HG03575 (cell line): ENCODE measurements around the gene ERBB2.
"Not testable (repeated sequence)": the region's sequence is repeated elsewhere in the genome, so short reads cannot be mapped to it uniquely, and the experiment has no call there.

ENCODE experiments used
- ATAC-seq: cut with Tn5 transposase; IDR thresholded peaks from one replicate; pipeline ENCODE4 v1.9.1; 2021; ENCODE audit not compliant: unreplicated experiment, insufficient number of reproducible peaks, low FRiP score; ENCODE audit errors: extremely low read depth

The ERBB2 gene

DNA sequence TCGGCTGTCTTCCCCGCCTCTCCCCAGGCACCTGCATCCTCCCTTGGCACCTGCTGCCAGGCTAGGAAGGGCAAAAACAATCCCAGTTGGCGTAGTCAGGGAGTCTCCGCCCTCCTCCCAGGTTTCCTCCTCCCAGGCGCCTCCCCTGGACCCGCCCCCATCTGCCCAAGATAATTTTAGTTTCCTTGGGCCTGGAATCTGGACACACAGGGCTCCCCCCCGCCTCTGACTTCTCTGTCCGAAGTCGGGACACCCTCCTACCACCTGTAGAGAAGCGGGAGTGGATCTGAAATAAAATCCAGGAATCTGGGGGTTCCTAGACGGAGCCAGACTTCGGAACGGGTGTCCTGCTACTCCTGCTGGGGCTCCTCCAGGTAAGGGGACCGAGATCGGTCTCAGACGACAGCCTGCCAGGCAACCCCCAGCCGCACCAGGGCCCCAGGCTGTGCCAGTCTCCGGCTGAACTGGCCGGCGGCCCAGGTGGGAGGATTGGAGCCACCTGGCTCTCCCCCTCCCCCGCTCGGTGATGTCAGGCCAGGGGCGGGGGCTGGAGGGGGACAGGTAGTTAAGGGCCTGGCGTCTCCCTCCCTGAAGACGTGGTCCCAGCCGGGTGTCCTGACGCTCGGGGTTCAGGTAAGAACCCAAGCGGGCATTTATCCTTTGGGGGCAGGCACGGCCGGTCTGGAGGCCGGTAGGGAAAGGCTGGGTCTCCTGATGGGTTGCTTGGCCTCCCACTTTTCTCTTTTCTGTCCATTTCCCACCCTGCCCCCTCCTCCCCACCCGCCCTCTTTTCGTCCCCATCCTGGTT lies 38.1 kb downstream of the ERBB2 start, which contains the start of gene GRB7:
Gene GRB7, plus strand, starts transcription at position 179 of the 808 bp plus-strand sequence. CDS start 4,364 bp downstream, outside the sequence.
- ATAC-seq: no peak

DNA sequence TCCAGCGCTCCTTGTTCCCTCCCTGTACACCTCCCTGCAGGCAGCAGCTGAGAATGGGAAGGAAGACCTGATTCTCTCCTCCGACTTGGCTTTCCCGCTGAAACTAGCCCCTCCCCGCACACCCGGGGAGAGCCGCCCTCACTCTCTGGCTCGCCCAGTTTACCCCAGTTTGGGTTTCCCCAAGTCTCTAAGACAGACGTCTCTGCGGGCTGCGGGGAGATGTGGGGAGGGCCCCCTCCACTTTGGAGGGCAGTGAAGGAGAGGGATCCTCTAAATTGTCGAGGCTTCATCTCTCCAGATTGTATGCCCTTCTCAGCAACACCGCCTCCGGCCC lies 38.7 kb downstream of the ERBB2 start:
- no peak for ATAC-seq

DNA sequence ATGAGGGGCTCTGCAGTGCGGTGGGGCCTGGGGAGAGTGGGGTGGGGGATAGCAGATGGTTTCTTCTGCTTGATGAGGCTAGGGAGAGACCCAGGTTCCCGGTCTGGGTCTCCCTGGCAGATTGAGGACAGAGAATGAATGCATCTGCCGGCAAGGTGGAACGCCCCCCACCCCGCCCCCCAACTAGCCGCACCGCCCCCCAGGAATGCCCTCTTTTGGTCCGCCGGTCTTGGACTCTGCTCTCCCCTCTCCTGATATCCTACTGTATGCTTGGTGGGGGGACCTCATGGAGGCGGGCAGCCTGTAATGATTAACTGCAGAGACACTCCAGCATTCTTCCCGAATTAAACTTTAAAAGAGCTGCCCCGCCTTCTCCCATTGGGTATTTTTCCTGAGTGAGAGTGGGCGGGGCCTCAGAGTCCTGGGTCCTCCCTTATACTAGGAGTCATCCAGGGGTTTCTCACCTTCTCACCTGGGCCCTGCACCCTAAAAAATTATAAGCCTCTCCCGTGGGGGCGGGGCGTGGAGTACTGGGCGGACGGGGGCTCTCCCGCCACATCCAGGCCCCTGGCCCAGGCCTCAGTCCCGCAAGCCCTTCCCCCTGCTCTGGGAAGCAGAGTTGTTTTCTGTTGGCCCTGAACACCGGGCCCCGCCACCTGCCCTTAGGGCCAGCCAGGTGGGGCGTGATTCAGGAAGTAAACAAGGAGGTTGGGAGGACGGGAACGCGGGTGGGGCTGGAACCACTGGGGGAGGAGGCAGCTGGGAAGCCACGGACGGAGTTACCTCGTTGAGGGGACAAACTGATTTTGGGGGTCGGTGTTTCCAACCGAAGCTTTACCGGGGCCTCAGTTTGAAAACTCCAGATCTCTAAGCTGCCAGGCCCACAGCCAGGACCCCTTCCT lies 39.4 kb downstream of the ERBB2 start:
- no peak for ATAC-seq

- ATAC-seq: no peak
Measured at GRCh38 chr17:39739885-39740356, 40.1 kb downstream of the ERBB2 start.

DNA sequence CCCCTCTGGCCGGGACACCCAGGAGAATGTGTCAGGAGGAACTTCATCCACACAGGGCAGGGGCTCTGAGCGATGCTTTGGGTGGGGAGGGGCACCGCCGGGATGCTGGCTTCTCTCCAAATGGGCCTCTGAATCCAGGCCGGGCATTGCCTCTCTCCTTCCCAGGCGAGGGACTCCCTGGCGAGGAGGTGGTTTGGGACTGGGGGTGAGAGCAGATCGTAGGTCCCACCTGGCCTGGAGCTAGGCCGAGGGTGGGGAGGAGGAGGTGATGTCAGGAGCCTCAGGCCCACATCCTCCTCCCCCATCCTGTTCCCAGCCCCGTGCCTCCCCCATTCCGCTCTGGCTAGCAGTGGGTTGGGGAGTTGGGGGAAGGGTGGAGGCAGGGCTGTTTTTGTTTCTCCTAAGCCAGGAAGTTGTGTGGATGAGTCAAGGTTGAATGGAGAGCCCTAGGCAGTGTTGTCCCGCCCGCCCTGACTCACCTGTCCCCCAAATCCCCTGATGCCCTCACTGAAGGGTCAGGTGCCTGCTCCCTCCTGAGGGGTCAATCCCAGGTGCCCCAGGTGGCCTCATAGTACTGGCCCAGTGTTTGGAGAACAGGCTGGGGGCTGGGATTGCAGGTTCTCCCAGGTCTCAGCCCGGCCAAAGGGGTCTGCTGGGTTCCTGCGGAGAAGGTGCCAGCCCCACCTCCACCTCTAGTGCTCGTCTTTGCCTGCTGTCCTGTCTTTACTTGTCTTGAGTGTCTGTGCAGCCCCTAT lies 40.7 kb downstream of the ERBB2 start:
- no peak for ATAC-seq

DNA sequence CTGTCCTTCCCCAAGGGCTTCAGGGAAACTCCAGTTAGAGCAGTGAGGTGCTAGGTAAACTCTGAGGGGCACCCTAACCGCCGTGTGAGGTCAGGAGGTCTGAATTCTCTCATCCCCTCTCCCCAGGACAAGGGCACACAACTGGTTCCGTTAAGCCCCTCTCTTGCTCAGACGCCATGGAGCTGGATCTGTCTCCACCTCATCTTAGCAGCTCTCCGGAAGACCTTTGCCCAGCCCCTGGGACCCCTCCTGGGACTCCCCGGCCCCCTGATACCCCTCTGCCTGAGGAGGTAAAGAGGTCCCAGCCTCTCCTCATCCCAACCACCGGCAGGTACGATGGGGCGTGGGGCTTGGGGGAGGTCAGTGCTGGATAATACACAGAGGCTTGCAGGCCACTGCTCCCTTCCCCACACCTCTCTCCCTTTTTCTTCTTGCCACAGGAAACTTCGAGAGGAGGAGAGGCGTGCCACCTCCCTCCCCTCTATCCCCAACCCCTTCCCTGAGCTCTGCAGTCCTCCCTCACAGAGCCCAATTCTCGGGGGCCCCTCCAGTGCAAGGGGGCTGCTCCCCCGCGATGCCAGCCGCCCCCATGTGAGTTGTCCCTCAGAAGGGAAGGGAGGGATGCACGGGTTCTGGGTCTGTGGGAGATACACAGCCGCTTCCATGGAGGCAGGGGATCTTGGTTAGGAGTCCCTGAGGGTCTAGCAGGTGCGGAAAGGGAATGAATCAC lies 42.4 kb downstream of the ERBB2 start:
- ATAC-seq: no peak

GRCh38 chr17:39742856-39743436 lies 43.1 kb downstream of the ERBB2 start:
- no peak for ATAC-seq

GRCh38 chr17:39744075-39744835 lies 44.4 kb downstream of the ERBB2 start:
- no peak for ATAC-seq

- ATAC-seq: no peak
Measured at GRCh38 chr17:39744836-39745215, 45.0 kb downstream of the ERBB2 start.

DNA sequence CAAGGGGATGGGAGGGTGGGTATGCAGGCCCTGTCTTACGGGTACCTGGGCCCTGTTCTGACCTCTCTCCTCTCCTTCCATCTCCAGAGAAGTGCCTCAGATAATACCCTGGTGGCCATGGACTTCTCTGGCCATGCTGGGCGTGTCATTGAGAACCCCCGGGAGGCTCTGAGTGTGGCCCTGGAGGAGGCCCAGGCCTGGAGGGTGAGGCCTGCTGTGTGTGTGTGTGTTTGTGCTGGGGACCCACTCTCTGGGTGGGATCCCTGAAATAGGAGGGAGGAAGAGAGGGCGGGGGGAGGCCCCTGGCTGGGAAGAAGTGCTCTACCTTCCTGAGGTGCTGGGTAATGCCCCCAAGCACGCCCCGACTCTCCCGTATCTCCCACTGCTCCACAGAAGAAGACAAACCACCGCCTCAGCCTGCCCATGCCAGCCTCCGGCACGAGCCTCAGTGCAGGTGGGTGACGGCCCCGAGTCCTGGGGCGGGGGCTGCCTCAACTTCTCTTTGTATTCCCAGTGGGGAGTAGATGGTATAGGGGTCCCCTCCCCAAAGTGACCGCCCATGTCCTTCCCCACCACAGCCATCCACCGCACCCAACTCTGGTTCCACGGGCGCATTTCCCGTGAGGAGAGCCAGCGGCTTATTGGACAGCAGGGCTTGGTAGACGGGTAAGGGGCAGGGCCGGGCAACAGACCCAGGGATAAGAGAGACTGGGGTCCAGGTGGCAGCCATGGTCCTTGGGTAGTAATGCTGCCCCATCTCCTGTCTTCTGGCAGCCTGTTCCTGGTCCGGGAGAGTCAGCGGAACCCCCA lies 45.7 kb downstream of the ERBB2 start:
- no peak for ATAC-seq

GRCh38 chr17:39746145-39746461 lies 46.2 kb downstream of the ERBB2 start:
- no peak for ATAC-seq

DNA sequence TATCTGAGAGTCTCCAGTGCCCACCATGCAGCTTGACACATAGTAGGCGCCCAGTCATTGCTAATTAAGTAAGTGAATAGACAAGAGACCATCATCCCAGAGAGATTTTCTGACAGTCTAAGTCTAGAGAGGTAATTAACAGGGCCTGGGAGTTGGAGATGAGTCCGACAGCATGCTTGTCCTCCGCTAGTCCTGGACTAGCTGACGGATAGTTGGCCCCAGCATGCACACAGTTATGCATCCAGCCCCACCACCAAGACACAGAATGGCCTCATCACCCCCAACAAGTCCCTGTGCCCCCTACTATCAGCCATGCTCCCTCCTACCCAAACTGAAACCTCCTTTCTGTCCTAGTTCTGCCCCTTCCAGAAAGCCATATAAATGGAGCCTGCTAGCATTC lies 47.9 kb downstream of the ERBB2 start:
- no peak for ATAC-seq

DNA sequence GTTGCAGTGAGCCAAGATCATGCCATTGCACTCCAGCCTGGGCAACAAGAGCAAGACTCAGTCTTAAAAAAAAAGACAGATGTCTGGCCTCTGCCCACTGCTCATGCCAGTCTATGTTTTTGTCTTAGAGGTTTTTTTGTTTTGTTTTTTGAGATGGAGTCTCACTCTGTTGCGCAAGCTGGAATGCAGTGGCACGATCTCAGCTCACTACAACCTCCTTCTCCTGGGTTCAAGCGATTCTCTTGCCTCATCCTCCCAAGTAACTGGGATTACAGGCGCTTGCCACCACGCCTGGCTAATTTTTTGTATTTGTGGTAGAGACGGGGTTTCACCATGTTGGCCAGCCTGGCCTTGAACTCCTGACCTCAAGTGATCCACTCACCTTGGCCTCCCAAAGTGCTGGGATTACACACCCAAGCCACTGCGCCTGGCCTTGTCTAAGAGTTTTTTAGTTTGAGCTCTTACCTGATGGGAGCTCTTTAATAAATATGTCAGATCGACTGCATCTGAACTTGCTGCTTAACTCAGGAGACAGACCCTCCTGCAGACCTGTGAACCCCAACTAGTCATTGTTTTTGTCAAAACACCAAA lies 48.7 kb downstream of the ERBB2 start:
- not testable (repeated sequence) for ATAC-seq

DNA sequence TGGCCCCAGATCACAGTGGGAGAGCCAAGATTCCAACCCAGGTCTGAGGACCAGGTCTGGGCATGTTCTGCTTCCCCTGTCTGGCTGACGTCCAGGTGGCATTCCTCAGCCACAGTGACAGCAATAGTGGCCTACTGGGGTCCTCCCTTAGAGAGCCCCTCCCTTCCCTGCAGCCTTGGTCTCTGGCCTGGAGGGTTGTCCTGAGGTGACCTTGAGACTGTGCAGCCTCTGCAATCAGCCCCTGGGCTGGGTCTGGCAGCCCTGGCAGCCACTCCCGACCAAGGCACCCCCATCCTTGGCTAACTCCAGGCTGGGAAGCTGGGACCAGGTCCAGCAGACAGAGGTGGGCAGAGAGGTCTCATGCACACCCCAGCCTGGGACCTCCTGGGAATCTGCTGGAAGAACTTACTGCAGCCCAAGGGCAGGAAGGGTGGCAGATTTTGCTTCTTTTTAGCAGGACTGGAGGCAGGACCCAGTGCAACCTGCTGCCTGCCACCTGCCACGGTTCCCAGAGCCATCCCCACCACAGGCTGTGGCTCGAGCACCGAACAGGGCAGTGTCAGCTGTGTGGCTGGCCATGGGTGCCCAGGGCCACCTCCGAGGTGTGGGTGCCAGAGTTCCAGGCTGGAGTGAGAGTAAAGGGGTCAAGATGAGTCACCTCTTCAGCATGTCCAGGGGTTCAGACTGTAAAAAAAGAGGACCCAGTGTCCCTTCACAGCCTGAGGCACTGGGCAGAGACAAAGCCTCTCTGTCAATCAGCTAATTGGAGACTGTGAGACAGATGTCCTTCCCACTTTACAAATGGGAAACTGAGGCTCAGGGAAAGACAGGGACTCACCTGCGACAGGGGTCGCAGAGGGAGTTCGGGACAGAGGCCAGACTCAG lies 50.5 kb downstream of the ERBB2 start:
- ATAC-seq: no peak

DNA sequence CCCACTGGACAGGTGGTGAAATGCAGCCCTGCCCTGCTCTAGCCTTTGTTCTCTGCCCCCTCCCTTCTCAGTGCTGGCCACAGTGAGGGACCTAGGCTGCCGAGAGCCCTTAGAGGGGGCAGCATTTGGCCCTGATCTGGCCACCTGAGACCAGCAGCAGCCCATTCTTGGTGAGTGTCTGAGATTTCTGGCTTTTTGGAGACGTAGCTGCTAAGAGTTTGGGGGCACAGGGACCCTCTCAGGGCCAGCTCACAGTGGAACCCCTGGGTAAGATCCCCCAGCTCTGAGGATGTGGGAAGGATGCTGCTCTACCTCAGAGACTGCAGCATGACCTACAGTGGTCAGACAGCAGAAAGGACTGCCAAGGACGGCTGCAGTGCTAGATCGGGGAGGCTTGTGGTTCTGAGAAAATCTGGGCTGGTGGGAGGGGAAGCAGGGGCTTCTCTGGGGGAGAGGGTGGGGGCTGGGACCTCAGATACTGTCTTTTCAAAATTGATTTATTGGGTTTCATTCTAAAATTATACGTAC lies 51.2 kb downstream of the ERBB2 start:
- ATAC-seq: no peak

GRCh38 chr17:39751637-39752036 lies 51.8 kb downstream of the ERBB2 start:
- no peak for ATAC-seq
